Measurements from ENCODE around the gene GRK5.

- TF ChIP-seq CTCF (IDR thresholded peaks at IDR 0.05; ENCODE audit: low read depth, low read length): no peak
- TF ChIP-seq MAX (IDR thresholded peaks at IDR 0.05; ENCODE audit: low read depth, low read length): no peak
- TF ChIP-seq POLR2A (IDR thresholded peaks at IDR 0.05; ENCODE audit: extremely low read depth, insufficient read length): no peak
Measured at GRCh38 chr10:119340893-119341458, 133.6 kb downstream of the GRK5 start.
